HepG2 (cell line): ENCODE results near the gene LRRC4C.

Experiments used
- ARID3A ChIP-seq: IDR thresholded peaks from 2 replicates; pipeline ENCODE4 v1.6.1; 2012; ENCODE audit warnings: low read depth, low read length, improper control_type of control experiment
- ATF3 ChIP-seq: sonication (generic); formaldehyde crosslinking; IDR thresholded peaks from 2 replicates; pipeline ENCODE4 v1.4.0; 2020; ENCODE audit warnings: missing genetic modification reagents
- CTCF ChIP-seq: sonication (generic); formaldehyde crosslinking; IDR thresholded peaks from 2 replicates; pipeline ENCODE4 v1.5.0; 2020; ENCODE audit warnings: mild to moderate bottlenecking, missing genetic modification reagents, moderate library complexity
- EZH2 ChIP-seq: conservative IDR thresholded peaks from 2 replicates; pipeline ENCODE4 v1.6.1; 2012; ENCODE audit warnings: mild to moderate bottlenecking, low read depth, low read length, moderate library complexity
- NFYC ChIP-seq: IDR thresholded peaks from 2 replicates; pipeline ENCODE4 v1.6.1; 2016; ENCODE audit warnings: missing genetic modification reagents, missing compliant biosample characterization
- POLR2A ChIP-seq, 2 experiments: IDR thresholded peaks; 2 replicates each; pipeline ENCODE4 v1.6.1; 2011; ENCODE audit warnings: low read depth in 2 of 2, low read length in 2 of 2, mild to moderate bottlenecking in 1 of 2, moderate library complexity in 1 of 2; ENCODE audit not compliant: insufficient read depth in 1 of 2
- ZFAT ChIP-seq: sonication (generic); formaldehyde crosslinking; conservative IDR thresholded peaks from 2 replicates; pipeline ENCODE4 v1.8.1; 2023; ENCODE audit warnings: missing genetic modification reagents, inconsistent platforms

GRCh38 chr11:40885250-40885954, 574.0 kb downstream of the LRRC4C start:
- TF ChIP-seq CTCF (CRISPR knock-in tag) (no peak), EZH2 (no peak), POLR2A (IDR thresholded peaks at IDR 0.05; ENCODE audit: insufficient read depth in 1 of 2, low read depth in 2 of 2, low read length in 2 of 2) (no peak), ATF3 (no peak), ARID3A (no peak), ZFAT (CRISPR knock-in tag) (no peak), NFYC (CRISPR knock-in tag) (no peak)
